ENCODE measurements around the gene APOL6. TPM values are rescaled to one million over a fixed set of nuclear protein-coding genes. Genes with fewer than 3 reads are reported as not detected.

The APOL6 gene
- total RNA-seq, 1 experiment from 2014 or later = 7.2 TPM

DNA sequence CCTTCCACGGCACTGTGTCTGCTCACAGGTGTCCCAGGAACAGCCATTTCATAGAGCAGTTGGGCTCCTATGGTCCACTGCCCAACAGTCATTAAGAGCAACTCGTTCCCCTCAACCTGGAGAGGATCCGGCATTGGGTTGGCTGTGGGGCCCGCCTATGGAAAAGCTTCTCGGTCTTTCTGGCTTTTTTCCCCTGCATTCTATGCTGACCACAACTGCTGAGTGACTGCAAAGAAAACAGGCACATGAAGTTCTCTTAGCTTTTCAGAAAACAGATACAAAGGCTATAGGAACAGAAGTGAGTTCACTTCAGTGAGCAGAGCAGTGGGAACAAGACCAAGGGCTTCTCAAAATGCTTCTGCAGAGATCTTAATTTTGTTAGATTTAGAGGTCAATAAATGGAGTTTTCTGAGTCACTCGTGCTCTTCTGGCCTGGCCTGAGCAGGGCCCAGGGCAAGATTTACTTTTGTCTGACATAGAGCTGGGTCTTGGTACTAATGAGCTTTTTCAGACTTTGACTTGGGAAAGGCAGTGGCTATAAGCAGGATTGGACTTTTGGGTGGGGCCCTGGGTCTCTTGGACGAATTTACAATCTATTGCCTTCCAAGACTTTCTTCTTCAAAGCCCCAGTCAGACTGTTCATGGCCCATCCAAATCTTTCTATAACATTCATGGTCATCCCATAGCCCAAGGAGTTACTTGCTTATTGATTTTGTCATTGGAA is 55.8 kb downstream of the APOL6 start:
- ChIA-PET CTCF (interaction anchor here (0.6 kb wide), 1 partner anchor 535 kb away, joined by 3 read pairs; the partner anchor contains the start of gene APOL2), POLR2A (interaction anchor here (0.5 to 0.9 kb wide), 2 partner anchors 212 to 698 kb away, joined by 3 read pairs; no protein-coding TSS in a partner anchor)
- no peaks in the 10 kb centered on the region for H3K27me3 Mint-ChIP-seq (ENCODE audit: insufficient read depth, unreplicated experiment)
- H3K4me3 Mint-ChIP-seq (ENCODE audit: unreplicated experiment) = no peak overlapping the region
- no TSS peak for BruUV-seq (replicated peaks)
- intact Hi-C loops (cut with micrococcal nuclease) = no loop called here
- no peak for DNase-seq (ENCODE audit: unreplicated experiment)
- H3K27ac Mint-ChIP-seq (ENCODE audit: low read depth, unreplicated experiment) = no peak overlapping the region
- no peaks in the 10 kb centered on the region for H3K4me1 Mint-ChIP-seq (ENCODE audit: insufficient read depth, unreplicated experiment)
- TF ChIP-seq, protein P1, sequence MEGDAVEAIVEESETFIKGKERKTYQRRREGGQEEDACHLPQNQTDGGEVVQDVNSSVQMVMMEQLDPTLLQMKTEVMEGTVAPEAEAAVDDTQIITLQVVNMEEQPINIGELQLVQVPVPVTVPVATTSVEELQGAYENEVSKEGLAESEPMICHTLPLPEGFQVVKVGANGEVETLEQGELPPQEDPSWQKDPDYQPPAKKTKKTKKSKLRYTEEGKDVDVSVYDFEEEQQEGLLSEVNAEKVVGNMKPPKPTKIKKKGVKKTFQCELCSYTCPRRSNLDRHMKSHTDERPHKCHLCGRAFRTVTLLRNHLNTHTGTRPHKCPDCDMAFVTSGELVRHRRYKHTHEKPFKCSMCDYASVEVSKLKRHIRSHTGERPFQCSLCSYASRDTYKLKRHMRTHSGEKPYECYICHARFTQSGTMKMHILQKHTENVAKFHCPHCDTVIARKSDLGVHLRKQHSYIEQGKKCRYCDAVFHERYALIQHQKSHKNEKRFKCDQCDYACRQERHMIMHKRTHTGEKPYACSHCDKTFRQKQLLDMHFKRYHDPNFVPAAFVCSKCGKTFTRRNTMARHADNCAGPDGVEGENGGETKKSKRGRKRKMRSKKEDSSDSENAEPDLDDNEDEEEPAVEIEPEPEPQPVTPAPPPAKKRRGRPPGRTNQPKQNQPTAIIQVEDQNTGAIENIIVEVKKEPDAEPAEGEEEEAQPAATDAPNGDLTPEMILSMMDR (IDR thresholded peaks at IDR 0.05; ENCODE audit: unreplicated experiment) = no peak
- no peaks in the 10 kb centered on the region for H3K9me3 Mint-ChIP-seq (ENCODE audit: unreplicated experiment)
- H3K36me3 Mint-ChIP-seq (ENCODE audit: insufficient read depth, unreplicated experiment) = no peaks in the 10 kb centered on the region

DNA sequence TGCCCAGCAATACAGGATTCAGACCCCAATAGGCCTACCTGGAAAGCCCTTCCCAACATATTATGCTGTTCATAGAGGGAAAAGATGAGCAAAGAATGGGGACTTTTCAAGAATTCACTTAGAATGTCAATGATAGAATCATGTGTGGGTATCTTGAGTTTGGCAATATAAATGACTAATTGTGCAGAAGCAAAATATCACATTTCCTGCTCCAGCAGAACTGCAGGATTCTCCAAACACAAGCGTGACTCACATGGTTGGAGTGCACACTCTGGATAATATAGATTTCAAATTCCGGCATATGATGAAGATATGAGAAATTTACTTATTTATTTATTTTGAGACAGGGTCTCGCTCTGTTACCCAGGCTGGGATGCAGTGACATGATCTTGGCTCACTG is 56.9 kb downstream of the APOL6 start:
- CTCF ChIA-PET = interaction anchor here (0.6 kb wide), 1 partner anchor 357 kb away, joined by 3 read pairs; no protein-coding TSS in a partner anchor
- Mint-ChIP-seq H3K4me1 (ENCODE audit: insufficient read depth, unreplicated experiment) (no peaks in the 10 kb centered on the region), H3K9me3 (ENCODE audit: unreplicated experiment) (no peaks in the 10 kb centered on the region), H3K36me3 (ENCODE audit: insufficient read depth, unreplicated experiment) (no peaks in the 10 kb centered on the region), H3K27me3 (ENCODE audit: insufficient read depth, unreplicated experiment) (no peaks in the 10 kb centered on the region), H3K4me3 (ENCODE audit: unreplicated experiment) (no peak overlapping the region), H3K27ac (ENCODE audit: low read depth, unreplicated experiment) (no peak overlapping the region)
- peak; percentile 71 for DNase-seq (ENCODE audit: unreplicated experiment)
- TF ChIP-seq, protein P1 (IDR thresholded peaks at IDR 0.05; ENCODE audit: unreplicated experiment) = no peak
- no TSS peak for BruUV-seq (replicated peaks)
- POLR2A ChIA-PET = interaction anchor here (0.9 kb wide), 1 partner anchor 211 kb away, joined by 3 read pairs; no protein-coding TSS in a partner anchor
- intact Hi-C loops (cut with micrococcal nuclease) = no loop called here

DNA sequence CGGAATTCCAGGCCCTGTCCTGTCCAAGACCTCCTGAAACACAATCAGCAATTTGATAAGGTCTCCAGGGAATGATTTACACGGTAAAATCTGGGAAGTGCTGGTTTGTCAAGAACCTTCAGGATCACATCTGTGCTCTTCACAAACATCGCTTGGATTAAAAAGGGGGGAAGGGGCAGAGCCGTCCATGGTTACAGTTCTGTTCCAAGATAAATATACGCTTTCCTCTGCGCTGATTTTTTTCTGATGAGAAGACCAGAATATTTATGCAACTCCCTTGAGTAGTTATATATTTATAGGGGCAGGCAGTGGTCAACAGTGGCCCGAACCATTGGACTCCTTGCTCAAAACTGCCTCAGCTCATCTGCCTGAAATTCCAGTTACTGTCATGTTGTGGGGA is 60.2 kb downstream of the APOL6 start:
- Mint-ChIP-seq H3K27ac (ENCODE audit: low read depth, unreplicated experiment) (no peak overlapping the region), H3K36me3 (ENCODE audit: insufficient read depth, unreplicated experiment) (no peaks in the 10 kb centered on the region), H3K27me3 (ENCODE audit: insufficient read depth, unreplicated experiment) (peaks cover 11% of the 10 kb centered on the region), H3K9me3 (ENCODE audit: unreplicated experiment) (peaks cover 8% of the 10 kb centered on the region), H3K4me1 (ENCODE audit: insufficient read depth, unreplicated experiment) (no peaks in the 10 kb centered on the region), H3K4me3 (ENCODE audit: unreplicated experiment) (no peak overlapping the region)
- no TSS peak for BruUV-seq (replicated peaks)
- intact Hi-C loops (cut with micrococcal nuclease) = no loop called here
- no peak for DNase-seq (ENCODE audit: unreplicated experiment)
- CTCF ChIA-PET = interaction anchor here (0.5 to 0.7 kb wide), 3 partner anchors 77 to 356 kb away, joined by 3 read pairs; no protein-coding TSS in a partner anchor
- POLR2A ChIA-PET = no interaction called here
- TF ChIP-seq, protein P1 (IDR thresholded peaks at IDR 0.05; ENCODE audit: unreplicated experiment) = no peak

DNA sequence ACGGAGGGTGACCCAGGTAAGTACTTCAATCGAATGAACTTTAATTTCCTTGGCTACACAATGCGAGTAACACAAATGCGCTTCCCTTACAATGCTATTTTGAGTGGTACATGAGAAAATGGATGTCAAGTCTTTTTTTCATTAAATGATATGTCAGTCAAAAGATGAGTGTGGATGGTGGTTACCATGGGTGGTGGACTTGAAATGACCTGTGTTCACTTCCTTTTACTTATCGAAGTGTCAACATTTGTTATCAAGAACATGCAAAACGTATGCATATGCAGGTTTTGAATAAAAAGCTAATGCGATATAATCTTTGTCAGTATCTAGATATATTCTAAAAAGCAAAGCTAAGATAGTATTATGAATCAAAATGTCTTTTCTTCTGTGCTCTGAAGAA is 60.7 kb downstream of the APOL6 start:
- CTCF ChIA-PET = interaction anchor here (0.5 to 0.7 kb wide), 3 partner anchors 78 to 356 kb away, joined by 3 read pairs; no protein-coding TSS in a partner anchor
- intact Hi-C loops (cut with micrococcal nuclease) = no loop called here
- Mint-ChIP-seq H3K27me3 (ENCODE audit: insufficient read depth, unreplicated experiment) (peaks cover 11% of the 10 kb centered on the region), H3K9me3 (ENCODE audit: unreplicated experiment) (peaks cover 8% of the 10 kb centered on the region), H3K27ac (ENCODE audit: low read depth, unreplicated experiment) (no peak overlapping the region), H3K4me3 (ENCODE audit: unreplicated experiment) (no peak overlapping the region), H3K36me3 (ENCODE audit: insufficient read depth, unreplicated experiment) (no peaks in the 10 kb centered on the region), H3K4me1 (ENCODE audit: insufficient read depth, unreplicated experiment) (no peaks in the 10 kb centered on the region)
- no peak for DNase-seq (ENCODE audit: unreplicated experiment)
- TF ChIP-seq, protein P1 (IDR thresholded peaks at IDR 0.05; ENCODE audit: unreplicated experiment) = no peak
- POLR2A ChIA-PET = no interaction called here
- BruUV-seq (replicated peaks) = no TSS peak

All from MCF 10A (cell line).